Measurements from ENCODE around the gene PTPN6. TPM values are rescaled to one million over a fixed set of nuclear protein-coding genes. Genes with fewer than 3 reads are reported as not detected.

PTPN6 gene
- total and polyA plus RNA-seq, 2 of the 4 experiments (the other 2 are of a cell fraction) = under 0.01 to 0.14 TPM

- DNase-seq = no peak
- intact Hi-C loops (cut with micrococcal nuclease) = no loop called here
- POLR2A ChIA-PET (ENCODE audit: unreplicated experiment) = no interaction called here
Observed at GRCh38 chr12:6953442-6954315, 2.5 kb downstream of the PTPN6 start.

More at GRCh38 chr12:6953442-6954315, 2.5 kb downstream of the PTPN6 start:
- no peak overlapping the region for H3K23ac ChIP-seq (ENCODE audit: low read depth, low read length)
- H4K5ac ChIP-seq (ENCODE audit: low read depth, low read length) = peak overlapping the region; percentile 9; the same call in 1 of the 2 replicates
- H3K4me2 ChIP-seq (ENCODE audit: low read depth, low read length) = no peak overlapping the region
- H2BK5ac ChIP-seq (ENCODE audit: low read depth, low read length, poor library complexity, severe bottlenecking) = no peak overlapping the region
- no peaks in the 10 kb centered on the region for H4K20me1 ChIP-seq (ENCODE audit: insufficient read depth, low read length)
- no peak overlapping the region for H3K18ac ChIP-seq (ENCODE audit: low read depth, low read length)
- 80% methylated on average over 11 of the region's 24 CpGs; no CpG with 5 or more reads in 1 of the 2 experiments for WGBS, 2 experiments (ENCODE audit: extremely low coverage in 2 of 2, insufficient read length in 1 of 2)
- peak overlapping the region; percentile 46; the same call in 1 of the 2 replicates for H2AK5ac ChIP-seq (ENCODE audit: low read depth, low read length)
- no peaks in the 10 kb centered on the region for H3K9me3 ChIP-seq (ENCODE audit: control insufficient read depth, insufficient read depth, low read length)
- H3K27ac ChIP-seq (ENCODE audit: insufficient read depth, low read length) = no peak overlapping the region
- peak overlapping the region; percentile 71 for H3K14ac ChIP-seq (replicated peaks; ENCODE audit: low read depth, low read length)
- H3K4ac ChIP-seq (ENCODE audit: low read depth, low read length) = peak overlapping the region; percentile 73; the same call in 1 of the 2 replicates
- H4K8ac ChIP-seq (ENCODE audit: low read depth in 2 of 2, low read length in 2 of 2) = peak overlapping the region in 1 of 2 experiments; percentile 24; a peak in 2 of 4 replicates
- H3K36me3 ChIP-seq (ENCODE audit: control insufficient read depth, insufficient read depth, low read length) = no peaks in the 10 kb centered on the region
- no peaks in the 10 kb centered on the region for H3K27me3 ChIP-seq (ENCODE audit: control insufficient read depth, insufficient read depth, low read length)
- in situ Hi-C loops (cut with MboI; ENCODE audit: low sequenced_read_pairs) (no loop called here), dilution Hi-C loops (cut with HindIII; ENCODE audit: low sequenced_read_pairs, unreplicated experiment) (no loop called here)
- H2BK15ac ChIP-seq (ENCODE audit: low read depth, low read length) = no peak overlapping the region; the same call in 2 of the 3 replicates
- H2AFZ ChIP-seq (replicated peaks; ENCODE audit: low read length, poor library complexity) = peak overlapping the region; percentile 87
- H3K79me1 ChIP-seq (ENCODE audit: low read depth in 1 of 2, low read length in 2 of 2) = no peaks in the 10 kb centered on the region
- H2BK20ac ChIP-seq (ENCODE audit: low read depth, low read length) = no peak overlapping the region
- H2BK120ac ChIP-seq (ENCODE audit: low read depth, low read length) = no peak overlapping the region
- 0 out of 2 replicates have a peak, but pooled peaks cover 2% of the 10 kb centered on the region for H3K4me1 ChIP-seq (ENCODE audit: control insufficient read depth, insufficient read depth, low read length)
- BruUV-seq (replicated peaks) = no TSS peak
- peak overlapping the region; percentile 81 for H2AK9ac ChIP-seq (replicated peaks; ENCODE audit: low read depth, low read length, poor library complexity)
- no peaks in the 10 kb centered on the region for H3K9me1 ChIP-seq (ENCODE audit: insufficient read depth, low read length)
- no peak overlapping the region for H3K4me3 ChIP-seq (ENCODE audit: insufficient read depth, low read depth, low read length)
- TF ChIP-seq USF2 (IDR thresholded peaks at IDR 0.05; ENCODE audit: low read depth, low read length) (peak; percentile 73), NFE2L2 (IDR thresholded peaks at IDR 0.05; ENCODE audit: low read depth, low read length) (no peak)
- no peak overlapping the region for H4K91ac ChIP-seq (ENCODE audit: insufficient read depth, low read depth, low read length)
- H3K9ac ChIP-seq (ENCODE audit: low read depth, low read length) = no peak overlapping the region
- H3K56ac ChIP-seq (ENCODE audit: extremely low read depth, insufficient read depth, low read length) = no peak overlapping the region
- CTCF ChIA-PET = no interaction called here
- peak; percentile 42; the same call in 1 of the 2 replicates for ATAC-seq (ENCODE audit: low read depth)
